Kidney (tissue), 14 donors: ENCODE results near the gene EPHA6. TPM values are rescaled to one million over a fixed set of nuclear protein-coding genes. Genes with fewer than 3 reads are reported as not detected.

ENCODE experiments used
- DNase-seq, 5 donors: peaks; one replicate each; pipeline ENCODE4 v3.0.0-alpha.2; 2013 to 2020
- FAIRE-seq: peaks from 2 replicates; lab custom pipeline; 2012; peaks lifted over from hg19 to GRCh38; lab: Jason Lieb, UNC
- H3K27ac ChIP-seq, 2 donors: one replicate each; pipeline ENCODE4 v1.7.0; 2013; ENCODE audit warnings: low read depth in 2 of 2, low read length in 2 of 2, inconsistent platforms in 1 of 2
- H3K27me3 ChIP-seq: one replicate; pipeline ENCODE4 v1.7.1; 2013; ENCODE audit warnings: low read length, inconsistent platforms; ENCODE audit not compliant: control insufficient read depth, insufficient read depth
- H3K36me3 ChIP-seq, 3 donors: one replicate each; pipeline versions ENCODE4 v1.7.0 to v1.7.1; 2013; ENCODE audit warnings: low read length in 3 of 3, control low read depth in 1 of 3, inconsistent platforms in 1 of 3; ENCODE audit not compliant: insufficient read depth in 3 of 3, control insufficient read depth in 2 of 3
- H3K4me1 ChIP-seq, 3 donors: one replicate each; pipeline versions ENCODE4 v1.7.0 to v1.7.1; 2013; ENCODE audit warnings: low read length in 3 of 3, inconsistent platforms in 1 of 3, low read depth in 1 of 3; ENCODE audit not compliant: control insufficient read depth in 2 of 3, insufficient read depth in 2 of 3
- H3K4me3 ChIP-seq, 3 donors: one replicate each; pipeline versions ENCODE4 v1.7.0 to v1.8.1; 2013; ENCODE audit warnings: low read length in 3 of 3, control low read depth in 1 of 3, inconsistent platforms in 1 of 3
- H3K9ac ChIP-seq, 3 donors: one replicate each; pipeline versions ENCODE4 v1.7.0 to v1.7.1; 2013; ENCODE audit warnings: low read length in 3 of 3, control low read depth in 1 of 3, inconsistent platforms in 1 of 3
- H3K9me3 ChIP-seq, 3 donors: one replicate each; pipeline versions ENCODE4 v1.7.0 to v1.7.1; 2013; ENCODE audit warnings: low read length in 3 of 3, control low read depth in 1 of 3, inconsistent platforms in 1 of 3; ENCODE audit not compliant: control insufficient read depth in 2 of 3, insufficient read depth in 1 of 3
- CTCF ChIP-seq: IDR thresholded peaks from 3 replicates; pipeline ENCODE4 v1.5.1; 2012; ENCODE audit warnings: mild to moderate bottlenecking, moderate library complexity, borderline replicate concordance; ENCODE audit not compliant: insufficient read depth; ENCODE audit errors: extremely low read depth
- intact Hi-C: fragments of 100-400 bp; cut with DNase I; formaldehyde crosslinking; loops from one replicate; pipeline ENCODE4 v1.11.1; 2022
- polyA plus RNA-seq: library from polyadenylated mRNA; stranded (reverse); fragments of 350-450 nt; fragmentation: Illumina TruSeq; extraction: RNeasy Lipid Tissue Mini Kit (QIAGEN cat#74804); gene quantifications from one replicate; pipeline ENCODE4 v1.2.3, GENCODE V29; 2014; ENCODE audit warnings: low read depth, low replicate concordance; ENCODE audit not compliant: insufficient read depth
- total RNA-seq: library from RNA; stranded (reverse); fragmentation: NEBNext Ultra II Directional; extraction: Animal tissue kit (Norgen Biotek cat#: 25700); gene quantifications from one replicate; pipeline ENCODE4 v1.2.1, GENCODE V29; 2021
- donor health status: control.
- donor health status: control.
- donor health status: control.
- donor health status: control.
- donor health status: control.
- donor health status: DM: yes; HTN: yes; CAD: no.
- donor health status: Normal renal cell carcinoma (clear cell type).

The EPHA6 gene
- total and polyA plus RNA-seq, 2 donors from 2014 or later = 0.66 TPM; not detected in 1

GRCh38 chr3:97719156-97719821 lies 904.9 kb downstream of the EPHA6 start:
- FAIRE-seq (peak; percentile 98), DNase-seq (peak; percentile 41 to 86 (median 75))
- TF ChIP-seq CTCF = peak; percentile 71
- intact Hi-C loops = no loop called here
- no peak overlapping the region for H3K27ac ChIP-seq
- no peaks in the 10 kb centered on the region for H3K27me3 ChIP-seq
- no peaks in the 10 kb centered on the region for H3K36me3 ChIP-seq
- peak overlapping the region in 1 of 3 donors; percentile 11 for H3K4me3 ChIP-seq
- no peaks in the 10 kb centered on the region for H3K4me1 ChIP-seq
- H3K9me3 ChIP-seq = no peaks in the 10 kb centered on the region
- H3K9ac ChIP-seq = no peak overlapping the region

DNA sequence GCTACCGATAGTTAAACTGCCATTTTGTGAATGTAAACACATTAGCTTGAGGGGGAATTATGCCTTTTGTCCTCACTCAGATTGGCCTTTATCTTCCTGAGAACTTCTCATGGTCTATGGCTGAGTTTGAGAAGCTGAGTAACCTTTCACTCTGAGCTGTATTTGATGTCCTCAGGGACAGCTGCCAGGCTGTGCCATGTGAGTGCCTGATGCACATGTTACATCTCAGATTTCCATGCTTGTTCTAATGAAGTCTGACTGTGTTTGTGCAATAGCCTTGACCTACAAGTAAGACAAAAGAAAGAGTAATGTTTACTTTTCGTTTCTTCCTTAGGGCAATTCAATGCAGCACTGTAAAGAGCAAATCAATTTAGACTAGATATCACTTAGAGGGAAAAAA lies 906.0 kb downstream of the EPHA6 start:
- DNase-seq = no peak
- Histone ChIP-seq H3K36me3 (no peaks in the 10 kb centered on the region), H3K27me3 (no peaks in the 10 kb centered on the region), H3K27ac (no peak overlapping the region), H3K4me3 (no peak overlapping the region), H3K4me1 (no peaks in the 10 kb centered on the region), H3K9ac (no peak overlapping the region), H3K9me3 (no peaks in the 10 kb centered on the region)
- intact Hi-C loops = no loop called here
- TF ChIP-seq CTCF = no peak
- no peak for FAIRE-seq

DNA sequence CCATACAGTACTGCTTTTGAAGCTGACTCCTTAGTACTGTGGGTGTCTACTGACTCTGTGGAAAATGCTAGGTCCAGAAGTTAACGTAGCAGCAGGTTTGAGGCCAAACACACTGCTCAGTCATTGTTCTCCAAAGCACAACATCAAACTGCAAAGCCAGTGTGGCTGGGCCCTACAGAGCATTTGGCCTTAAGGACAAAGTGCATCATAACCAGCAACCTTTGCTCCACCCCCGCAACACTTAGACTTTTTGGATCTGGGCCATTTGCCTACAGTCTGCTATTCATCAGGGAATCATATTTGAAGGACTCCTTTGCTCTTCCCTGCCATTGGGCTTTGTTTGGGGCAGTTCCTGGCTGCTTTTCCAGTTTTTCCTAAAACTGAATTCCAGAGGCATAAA lies 907.1 kb downstream of the EPHA6 start:
- no peak for TF ChIP-seq CTCF
- Histone ChIP-seq H3K9ac (no peak overlapping the region), H3K27ac (no peak overlapping the region), H3K4me3 (no peak overlapping the region), H3K27me3 (no peaks in the 10 kb centered on the region), H3K36me3 (no peaks in the 10 kb centered on the region), H3K4me1 (no peaks in the 10 kb centered on the region), H3K9me3 (no peaks in the 10 kb centered on the region)
- FAIRE-seq = no peak
- intact Hi-C loops = no loop called here
- DNase-seq = no peak

GRCh38 chr3:97736928-97737327 lies 922.5 kb downstream of the EPHA6 start:
- Histone ChIP-seq H3K27ac (no peak overlapping the region), H3K4me1 (peaks cover 0 to 4% (median 0%) of the 10 kb centered on the region in 3 donors), H3K4me3 (no peak overlapping the region), H3K27me3 (no peaks in the 10 kb centered on the region), H3K9me3 (no peaks in the 10 kb centered on the region), H3K9ac (no peak overlapping the region), H3K36me3 (no peaks in the 10 kb centered on the region)
- DNase-seq (peak in 3 of 5 donors; percentile 18 to 90 (median 86)), FAIRE-seq (no peak)
- TF ChIP-seq CTCF = no peak
- intact Hi-C loops = no loop called here
